Stimulated activated CD4-positive, alpha-beta T cell treated with anti-CD3 and anti-CD28 coated beads, Interleukin-15, amount 100 ng/mL, for 24 hours (primary cell): Measurements from ENCODE around the gene IRF2BP1.

ENCODE experiments used
- DNase-seq: peaks from one replicate; pipeline ENCODE4 v3.0.0-alpha.2; 2020

Gene IRF2BP1

GRCh38 chr19:45885556-45886426 lies at the start of gene IRF2BP1:
IRF2BP1 (minus strand) TSS chr19:45886141; CDS start chr19:45885774, 367 bp downstream.
- peak; percentile 92 for DNase-seq

GRCh38 chr19:45935267-45935666 lies 49.3 kb upstream of the IRF2BP1 start:
- DNase-seq, result no peak

GRCh38 chr19:45934551-45935230 lies 48.8 kb upstream of the IRF2BP1 start:
- no peak for DNase-seq

- DNase-seq, result no peak
These were observed 47.8 kb upstream of the IRF2BP1 start for GRCh38 chr19:45933759-45934158.

- no peak for DNase-seq
These were observed 45.1 kb upstream of the IRF2BP1 start for GRCh38 chr19:45931055-45931454.

- DNase-seq, result no peak
These were observed 43.3 kb upstream of the IRF2BP1 start for GRCh38 chr19:45929247-45929646.

- DNase-seq, result peak; percentile 92
These were observed 41.8 kb upstream of the IRF2BP1 start for GRCh38 chr19:45927565-45928261.

- DNase-seq, result no peak
These were observed 39.0 kb upstream of the IRF2BP1 start for GRCh38 chr19:45924891-45925447.

GRCh38 chr19:45922281-45922680 lies 36.3 kb upstream of the IRF2BP1 start:
- DNase-seq, result no peak

GRCh38 chr19:45920458-45920857 lies 34.5 kb upstream of the IRF2BP1 start:
- DNase-seq, result peak; percentile 18

- no peak for DNase-seq
These were observed 33.7 kb upstream of the IRF2BP1 start for GRCh38 chr19:45919678-45920077.

GRCh38 chr19:45918721-45919120 lies 32.8 kb upstream of the IRF2BP1 start:
- DNase-seq, result no peak

GRCh38 chr19:45917421-45918091 lies 31.6 kb upstream of the IRF2BP1 start:
- DNase-seq, result no peak

GRCh38 chr19:45913874-45914830 lies 28.2 kb upstream of the IRF2BP1 start, which contains the start of gene NANOS2:
NANOS2 (minus strand) TSS chr19:45914778; CDS start chr19:45914693, 85 bp downstream.
- DNase-seq, result no peak

- no peak for DNase-seq
These were observed 25.4 kb upstream of the IRF2BP1 start for GRCh38 chr19:45911291-45911690.

GRCh38 chr19:45908956-45909355 lies 23.0 kb upstream of the IRF2BP1 start:
- no peak for DNase-seq

GRCh38 chr19:45906221-45906620 lies 20.3 kb upstream of the IRF2BP1 start:
- DNase-seq, result no peak

GRCh38 chr19:45905011-45905410 lies 19.1 kb upstream of the IRF2BP1 start:
- no peak for DNase-seq

GRCh38 chr19:45902651-45903625 lies 17.0 kb upstream of the IRF2BP1 start:
- DNase-seq, result peak; percentile 99
